Upper lobe of right lung (tissue), 1 donor: ENCODE data around the gene TMEM130. TPM values are rescaled to one million over a fixed set of nuclear protein-coding genes. Genes with fewer than 3 reads are reported as not detected.

ENCODE experiments used
- ATAC-seq: fragments of 200-7000 bp; cut with Tn5 transposase; one replicate; pipeline ENCODE4 v1.9.1; 2020; ENCODE audit warnings: mild to moderate bottlenecking, moderate library complexity
- DNase-seq: peaks from one replicate; pipeline ENCODE4 v3.0.0-alpha.2; 2020
- H3K27ac ChIP-seq: fragments of 200-600 bp; one replicate; pipeline ENCODE4 v1.8.0; 2022
- H3K27me3 ChIP-seq: fragments of 200-600 bp; one replicate; pipeline ENCODE4 v1.8.0; 2022; ENCODE audit warnings: mild to moderate bottlenecking
- H3K36me3 ChIP-seq: fragments of 200-600 bp; one replicate; pipeline ENCODE4 v1.8.0; 2022
- H3K4me1 ChIP-seq: fragments of 200-600 bp; one replicate; pipeline ENCODE4 v1.8.0; 2022
- H3K4me3 ChIP-seq: fragments of 200-600 bp; one replicate; pipeline ENCODE4 v1.8.0; 2022; ENCODE audit warnings: mild to moderate bottlenecking
- H3K9me3 ChIP-seq: fragments of 200-600 bp; one replicate; pipeline ENCODE4 v1.8.0; 2022
- CTCF ChIP-seq: fragments of 200-600 bp; IDR thresholded peaks from one replicate; pipeline ENCODE4 v1.8.0; 2022; ENCODE audit warnings: antibody characterized with exemption
- intact Hi-C: fragments of 100-400 bp; cut with DNase I; formaldehyde crosslinking; loops from one replicate; pipeline ENCODE4 v1.11.0; 2022
- total RNA-seq: library from RNA; stranded (reverse); fragmentation: NEBNext Ultra II Directional; extraction: Animal tissue kit (Norgen Biotek cat#: 25700); gene quantifications from one replicate; pipeline ENCODE4 v1.2.1, GENCODE V29; 2021
- donor health status: DM: no; HTN: yes; CAD: no; lungs with severe emphysema.

The TMEM130 gene
- total RNA-seq, 1 donor from 2014 or later: 20.0 TPM

- H3K27me3 ChIP-seq: no peaks in the 10 kb centered on the region
- peaks cover 96% of the 10 kb centered on the region for H3K36me3 ChIP-seq
- H3K4me3 ChIP-seq: no peak overlapping the region
- TF ChIP-seq CTCF: no peak
- no peaks in the 10 kb centered on the region for H3K9me3 ChIP-seq
- no peak overlapping the region for H3K27ac ChIP-seq
- H3K4me1 ChIP-seq: no peaks in the 10 kb centered on the region
- ATAC-seq: no peak
- no peak for DNase-seq
- intact Hi-C loops: loop anchor here (10.0 kb wide), 1 partner anchor 75 kb away; no protein-coding TSS in a partner anchor
Measured at GRCh38 chr7:98899816-98900215, 30.0 kb upstream of the TMEM130 start.

- intact Hi-C loops: no loop called here
- no peak for ATAC-seq
- no peak for TF ChIP-seq CTCF
- no peak overlapping the region for H3K4me3 ChIP-seq
- H3K27me3 ChIP-seq: no peaks in the 10 kb centered on the region
- H3K4me1 ChIP-seq: no peaks in the 10 kb centered on the region
- DNase-seq: no peak
- H3K36me3 ChIP-seq: peaks cover 79% of the 10 kb centered on the region
- H3K9me3 ChIP-seq: no peaks in the 10 kb centered on the region
- no peak overlapping the region for H3K27ac ChIP-seq
Measured at GRCh38 chr7:98892609-98893008, 22.8 kb upstream of the TMEM130 start.

- Histone ChIP-seq H3K27me3 (no peaks in the 10 kb centered on the region), H3K4me1 (no peaks in the 10 kb centered on the region), H3K9me3 (no peaks in the 10 kb centered on the region), H3K27ac (no peak overlapping the region), H3K4me3 (no peak overlapping the region), H3K36me3 (peaks cover 69% of the 10 kb centered on the region)
- intact Hi-C loops: no loop called here
- no peak for TF ChIP-seq CTCF
- ATAC-seq (no peak), DNase-seq (no peak)
Measured at GRCh38 chr7:98887038-98887437, 17.2 kb upstream of the TMEM130 start.

- H3K36me3 ChIP-seq: peaks cover 55% of the 10 kb centered on the region
- no peak overlapping the region for H3K27ac ChIP-seq
- peaks cover 4% of the 10 kb centered on the region for H3K4me1 ChIP-seq
- no peak overlapping the region for H3K4me3 ChIP-seq
- no peak for TF ChIP-seq CTCF
- H3K9me3 ChIP-seq: no peaks in the 10 kb centered on the region
- no peak for ATAC-seq
- intact Hi-C loops: no loop called here
- DNase-seq: no peak
- no peaks in the 10 kb centered on the region for H3K27me3 ChIP-seq
Measured at GRCh38 chr7:98884416-98884815, 14.6 kb upstream of the TMEM130 start.

- Histone ChIP-seq H3K27ac (no peak overlapping the region), H3K27me3 (no peaks in the 10 kb centered on the region), H3K4me3 (no peak overlapping the region), H3K9me3 (no peaks in the 10 kb centered on the region), H3K36me3 (peaks cover 47% of the 10 kb centered on the region), H3K4me1 (peaks cover 10% of the 10 kb centered on the region)
- ATAC-seq (no peak), DNase-seq (no peak)
- intact Hi-C loops: no loop called here
- no peak for TF ChIP-seq CTCF
Measured at GRCh38 chr7:98881561-98882315, 11.9 kb upstream of the TMEM130 start.
